OCI-LY3 (cell line): ENCODE results near the gene DISP1.

ENCODE experiments used
- H2AFZ ChIP-seq: fragments of 200-600, 300-600 bp; shearing (Covaris generic); 2 replicates; pipeline ENCODE4 v1.6.0; 2014; ENCODE audit warnings: antibody characterized with exemption, low read depth, low read length
- H3K27ac ChIP-seq: fragments of 200-600, 300-600 bp; sonication (generic); 2 replicates; pipeline ENCODE4 v1.5.1; 2014; ENCODE audit warnings: mild to moderate bottlenecking, low read length, moderate library complexity, mixed read lengths
- H3K27me3 ChIP-seq: fragments of 200-600, 300-600 bp; sonication (generic); 2 replicates; pipeline ENCODE4 v1.6.1; 2014; ENCODE audit warnings: low read depth, low read length, mixed read lengths
- H3K36me3 ChIP-seq: fragments of 200-600, 300-600 bp; sonication (generic); replicated peaks from 2 replicates; pipeline ENCODE3; 2014; ENCODE audit warnings: low read depth, low read length, mixed read lengths
- H3K4me1 ChIP-seq: fragments of 300-600, 200-600 bp; sonication (generic); 2 replicates; pipeline ENCODE4 v1.6.1; 2014; ENCODE audit warnings: low read length, mixed read lengths
- H3K4me2 ChIP-seq: fragments of 200-600, 300-600 bp; sonication (generic); 2 replicates; pipeline ENCODE4 v1.6.1; 2014; ENCODE audit warnings: low read length, mixed read lengths
- H3K4me3 ChIP-seq: fragments of 300-600, 200-600 bp; sonication (generic); 2 replicates; pipeline ENCODE4 v1.5.1; 2014; ENCODE audit warnings: antibody characterized with exemption, mild to moderate bottlenecking, low read length, moderate library complexity
- H3K79me2 ChIP-seq: fragments of 300-600, 200-600 bp; shearing (Covaris generic); 2 replicates; pipeline ENCODE4 v1.6.1; 2014; ENCODE audit warnings: mild to moderate bottlenecking, low read length, mixed read lengths
- H3K9ac ChIP-seq: fragments of 300-600, 200-600 bp; shearing (Covaris generic); 2 replicates; pipeline ENCODE4 v1.6.0; 2014; ENCODE audit warnings: mild to moderate bottlenecking, low read length, moderate library complexity
- H3K9me3 ChIP-seq: fragments of 200-600, 300-600 bp; shearing (Covaris generic); 2 replicates; pipeline ENCODE4 v1.6.1; 2014; ENCODE audit warnings: low read length, mixed read lengths; ENCODE audit not compliant: insufficient read depth
- H4K20me1 ChIP-seq: fragments of 200-600, 300-600 bp; sonication (generic); 2 replicates; pipeline ENCODE4 v1.6.1; 2016; ENCODE audit warnings: low read length, mixed read lengths; ENCODE audit not compliant: insufficient read depth
- EZH2phosphoT487 ChIP-seq: fragments of 200-600 bp; shearing (Covaris generic); IDR thresholded peaks from 2 replicates; pipeline ENCODE4 v1.6.1; 2018; ENCODE audit warnings: antibody characterized with exemption, mixed run types, low read depth
- TF ChIP-seq, protein P1 (sequence below): fragments of 200-600, 300-600 bp; sonication (generic); IDR thresholded peaks from 2 replicates; pipeline ENCODE4 v1.5.1; 2014; ENCODE audit warnings: antibody characterized with exemption, low read length, low read depth

Gene DISP1

DNA sequence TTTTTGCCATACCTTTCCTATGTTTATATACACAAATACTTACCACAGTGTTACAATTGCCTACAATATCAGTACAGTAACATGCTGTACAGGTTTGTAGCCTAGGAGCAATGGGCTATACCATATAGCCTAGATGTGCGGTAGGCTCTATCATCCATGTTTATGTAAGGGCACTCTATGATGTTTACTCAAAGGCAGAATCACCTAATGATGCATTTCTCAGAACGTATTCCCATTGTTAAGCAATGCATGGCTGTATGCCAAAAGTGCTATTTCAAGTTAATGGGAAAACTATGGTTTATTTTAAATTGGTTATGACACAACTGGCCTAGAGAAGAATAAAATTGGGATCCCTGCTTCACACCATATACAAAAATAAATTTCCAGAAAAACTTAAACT lies 36.9 kb upstream of the DISP1 start:
- H3K36me3 ChIP-seq = no peaks in the 10 kb centered on the region
- no peak overlapping the region for H3K4me2 ChIP-seq
- no peaks in the 10 kb centered on the region for H3K79me2 ChIP-seq
- H4K20me1 ChIP-seq = no peaks in the 10 kb centered on the region
- H3K9ac ChIP-seq = no peak overlapping the region
- H3K27me3 ChIP-seq = peaks cover 8% of the 10 kb centered on the region; the same call in 1 of the 2 replicates
- H3K4me1 ChIP-seq = no peaks in the 10 kb centered on the region
- no peaks in the 10 kb centered on the region for H3K9me3 ChIP-seq
- no peak overlapping the region for H3K27ac ChIP-seq
- no peak overlapping the region for H2AFZ ChIP-seq
- no peak for TF ChIP-seq EZH2phosphoT487
- TF ChIP-seq, protein P1, sequence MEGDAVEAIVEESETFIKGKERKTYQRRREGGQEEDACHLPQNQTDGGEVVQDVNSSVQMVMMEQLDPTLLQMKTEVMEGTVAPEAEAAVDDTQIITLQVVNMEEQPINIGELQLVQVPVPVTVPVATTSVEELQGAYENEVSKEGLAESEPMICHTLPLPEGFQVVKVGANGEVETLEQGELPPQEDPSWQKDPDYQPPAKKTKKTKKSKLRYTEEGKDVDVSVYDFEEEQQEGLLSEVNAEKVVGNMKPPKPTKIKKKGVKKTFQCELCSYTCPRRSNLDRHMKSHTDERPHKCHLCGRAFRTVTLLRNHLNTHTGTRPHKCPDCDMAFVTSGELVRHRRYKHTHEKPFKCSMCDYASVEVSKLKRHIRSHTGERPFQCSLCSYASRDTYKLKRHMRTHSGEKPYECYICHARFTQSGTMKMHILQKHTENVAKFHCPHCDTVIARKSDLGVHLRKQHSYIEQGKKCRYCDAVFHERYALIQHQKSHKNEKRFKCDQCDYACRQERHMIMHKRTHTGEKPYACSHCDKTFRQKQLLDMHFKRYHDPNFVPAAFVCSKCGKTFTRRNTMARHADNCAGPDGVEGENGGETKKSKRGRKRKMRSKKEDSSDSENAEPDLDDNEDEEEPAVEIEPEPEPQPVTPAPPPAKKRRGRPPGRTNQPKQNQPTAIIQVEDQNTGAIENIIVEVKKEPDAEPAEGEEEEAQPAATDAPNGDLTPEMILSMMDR = no peak
- H3K4me3 ChIP-seq = no peak overlapping the region

DNA sequence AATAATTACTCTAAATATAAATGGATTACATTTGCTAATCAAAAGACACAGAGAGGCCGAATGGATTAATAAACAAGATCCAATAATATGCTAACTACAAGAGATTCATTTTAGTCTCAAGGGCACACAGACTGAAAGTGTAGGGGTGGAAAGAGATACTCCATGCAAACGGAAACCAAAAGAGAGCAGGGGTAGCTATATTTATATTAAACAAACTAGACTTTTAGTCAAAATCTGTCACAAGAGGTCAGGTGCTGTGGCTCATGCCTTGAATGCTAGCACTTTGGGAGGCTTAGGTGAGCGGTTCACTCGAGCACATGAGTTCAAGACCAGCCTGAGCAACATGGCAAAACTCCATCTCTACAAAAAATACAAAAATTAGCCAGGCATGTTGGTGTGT lies 33.6 kb upstream of the DISP1 start:
- Histone ChIP-seq H3K9ac (no peak overlapping the region), H3K9me3 (no peaks in the 10 kb centered on the region), H3K4me3 (no peak overlapping the region), H3K4me2 (no peak overlapping the region), H3K4me1 (no peaks in the 10 kb centered on the region), H3K36me3 (no peaks in the 10 kb centered on the region), H2AFZ (no peak overlapping the region), H3K79me2 (no peaks in the 10 kb centered on the region), H3K27me3 (peaks cover 32% of the 10 kb centered on the region), H3K27ac (no peak overlapping the region), H4K20me1 (no peaks in the 10 kb centered on the region)
- no peak for TF ChIP-seq EZH2phosphoT487
- TF ChIP-seq, protein P1 = no peak

DNA sequence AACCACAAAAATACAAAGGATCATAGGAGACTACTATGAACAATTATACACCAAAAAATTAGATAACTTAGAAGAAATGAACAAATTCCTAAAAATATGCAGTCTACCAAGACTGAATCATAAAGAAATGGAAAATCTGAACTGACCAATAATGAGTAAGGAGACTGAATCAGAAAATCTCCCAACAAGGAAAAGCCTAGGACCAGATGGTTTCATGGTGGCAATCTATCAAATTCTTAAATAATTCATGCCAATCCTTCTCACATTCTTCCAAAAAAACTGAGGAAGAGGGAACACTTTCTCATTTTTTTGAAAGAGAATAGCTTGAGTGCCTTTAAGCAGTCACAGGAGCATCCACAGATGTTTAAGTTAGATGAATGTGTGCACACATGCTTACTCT lies 31.8 kb upstream of the DISP1 start:
- no peak overlapping the region for H3K4me3 ChIP-seq
- no peak overlapping the region for H3K9ac ChIP-seq
- H3K4me1 ChIP-seq = no peaks in the 10 kb centered on the region
- H3K36me3 ChIP-seq = no peaks in the 10 kb centered on the region
- peaks cover 40% of the 10 kb centered on the region for H3K27me3 ChIP-seq
- no peaks in the 10 kb centered on the region for H3K9me3 ChIP-seq
- no peaks in the 10 kb centered on the region for H3K79me2 ChIP-seq
- H2AFZ ChIP-seq = no peak overlapping the region
- no peak overlapping the region for H3K4me2 ChIP-seq
- H4K20me1 ChIP-seq = no peaks in the 10 kb centered on the region
- H3K27ac ChIP-seq = no peak overlapping the region
- TF ChIP-seq, protein P1 = no peak
- TF ChIP-seq EZH2phosphoT487 = no peak

DNA sequence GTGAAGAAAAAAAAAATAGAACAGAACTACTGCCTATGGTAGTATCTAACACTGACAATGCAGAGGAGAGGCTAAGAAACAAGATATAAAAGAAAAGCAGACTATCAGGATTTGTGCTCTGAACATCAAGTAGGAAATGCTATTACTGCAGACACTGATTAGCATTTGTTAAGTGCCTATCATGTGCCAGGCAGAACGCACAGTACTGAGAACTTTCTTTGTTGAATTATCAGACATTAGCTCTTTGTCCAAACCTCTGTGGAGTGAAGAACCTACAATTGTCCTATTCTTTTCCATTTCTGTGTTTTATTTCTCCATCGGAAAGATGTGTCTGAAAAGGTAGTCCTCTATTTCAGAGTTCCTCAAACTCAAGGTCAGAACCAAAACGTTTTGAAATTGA lies 30.5 kb upstream of the DISP1 start:
- no peak for TF ChIP-seq EZH2phosphoT487
- TF ChIP-seq, protein P1 = no peak
- H4K20me1 ChIP-seq = no peaks in the 10 kb centered on the region
- H3K9me3 ChIP-seq = 0 out of 2 replicates have a peak, but pooled peaks cover 2% of the 10 kb centered on the region
- no peak overlapping the region for H3K9ac ChIP-seq
- H3K4me1 ChIP-seq = no peaks in the 10 kb centered on the region
- no peak overlapping the region for H3K4me3 ChIP-seq
- H3K4me2 ChIP-seq = no peak overlapping the region
- H3K27me3 ChIP-seq = peaks cover 40% of the 10 kb centered on the region
- no peak overlapping the region for H3K27ac ChIP-seq
- no peak overlapping the region for H2AFZ ChIP-seq
- H3K79me2 ChIP-seq = no peaks in the 10 kb centered on the region
- no peaks in the 10 kb centered on the region for H3K36me3 ChIP-seq
